GM18861 (cell line): ENCODE data around the gene ITGA5.

Source experiments
- ATAC-seq: cut with Tn5 transposase; IDR thresholded peaks from one replicate; pipeline ENCODE4 v1.9.1; 2021; ENCODE audit not compliant: unreplicated experiment

ITGA5 gene

DNA sequence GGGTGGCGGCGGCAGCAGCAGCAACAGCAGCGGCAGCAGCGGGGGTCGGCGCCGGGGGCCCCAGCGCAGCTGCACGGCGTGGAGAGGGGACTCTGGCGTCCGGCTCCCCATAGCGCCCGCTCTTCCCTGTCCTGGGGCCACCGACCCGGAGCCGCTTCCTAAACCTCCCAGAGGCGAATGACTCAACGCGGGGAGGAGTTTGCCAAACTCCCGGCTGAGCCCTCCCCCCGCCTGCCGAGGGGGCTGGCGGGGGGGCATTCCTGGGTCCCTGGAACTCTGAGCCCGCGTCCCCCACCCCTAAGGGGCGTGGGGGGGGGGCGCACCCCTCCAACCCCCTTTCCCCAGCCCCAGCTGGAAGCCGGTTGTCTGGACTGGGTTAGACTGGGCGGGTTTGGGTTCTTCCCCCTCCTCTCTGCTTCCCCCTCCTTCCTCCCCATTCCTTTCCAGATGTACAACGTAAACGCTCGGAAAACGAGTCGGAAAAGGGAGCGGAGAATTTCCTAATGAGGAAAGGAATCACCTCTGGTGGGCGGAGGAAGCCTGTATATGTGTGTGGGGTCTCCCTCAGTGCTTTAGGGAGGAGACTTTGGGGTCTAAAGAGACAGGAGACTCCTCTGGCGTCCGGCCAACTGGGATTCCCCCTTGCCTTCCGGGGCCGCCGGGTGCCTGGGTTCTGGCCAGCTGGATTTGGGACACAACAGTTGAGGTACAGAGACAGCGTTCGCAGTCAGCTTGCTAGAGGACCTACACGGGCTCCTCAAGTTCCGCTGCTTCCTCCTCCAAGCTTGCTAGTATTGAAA is at the start of gene ITGA5:
ITGA5 (minus strand) TSS at position 179 of the 800 bp plus-strand sequence; CDS start at position 111, 68 bp downstream.
- ATAC-seq, result no peak

DNA sequence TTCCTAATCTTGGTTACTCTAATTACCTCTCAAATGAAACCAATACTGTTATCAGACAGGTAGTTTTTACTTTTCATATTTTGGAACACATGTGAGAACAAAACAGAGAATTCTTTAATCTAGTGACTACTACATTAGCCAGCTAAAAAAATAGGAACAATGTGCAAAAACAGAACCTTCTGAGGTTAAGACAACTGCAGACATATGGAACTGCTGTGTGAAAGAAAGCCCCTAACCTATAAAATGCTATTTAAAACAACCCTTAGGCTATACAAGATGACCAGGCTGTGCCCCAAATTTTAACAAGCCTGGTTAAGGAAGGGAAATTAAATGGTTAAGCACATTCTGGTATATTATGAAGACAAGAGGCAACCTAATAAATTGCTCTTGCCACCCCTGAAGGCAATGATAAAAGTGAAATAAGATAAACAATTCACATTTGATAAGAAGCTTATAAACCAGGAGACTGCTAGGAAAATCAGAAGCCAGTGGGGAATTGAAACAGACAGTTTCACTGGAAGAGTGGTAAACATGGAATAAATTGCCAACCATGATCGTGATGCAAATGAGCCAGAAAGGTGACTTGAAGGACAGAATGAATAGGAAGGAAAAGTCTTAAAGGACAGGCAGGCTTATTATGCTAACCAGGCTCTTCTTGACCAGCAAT is 46.9 kb upstream of the ITGA5 start:
- no peak for ATAC-seq

DNA sequence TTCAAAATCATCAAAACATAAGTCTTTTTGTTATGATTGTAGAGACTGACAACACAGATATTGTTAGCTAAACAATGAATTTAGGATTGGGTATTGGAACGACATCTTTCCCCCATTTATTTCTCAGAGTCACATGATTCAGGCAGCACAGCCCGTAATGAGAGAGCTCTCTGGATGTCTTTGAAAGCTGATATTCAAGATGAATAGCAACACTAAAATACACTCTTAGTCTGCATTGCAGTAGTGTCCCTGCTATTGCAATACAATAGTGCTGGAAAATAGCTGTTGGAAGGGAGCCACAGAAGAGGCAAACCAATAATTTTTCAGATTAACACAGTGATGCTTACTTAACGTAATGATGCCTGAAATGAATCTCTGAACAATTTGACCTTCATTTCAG is 44.4 kb upstream of the ITGA5 start:
- ATAC-seq, result no peak

DNA sequence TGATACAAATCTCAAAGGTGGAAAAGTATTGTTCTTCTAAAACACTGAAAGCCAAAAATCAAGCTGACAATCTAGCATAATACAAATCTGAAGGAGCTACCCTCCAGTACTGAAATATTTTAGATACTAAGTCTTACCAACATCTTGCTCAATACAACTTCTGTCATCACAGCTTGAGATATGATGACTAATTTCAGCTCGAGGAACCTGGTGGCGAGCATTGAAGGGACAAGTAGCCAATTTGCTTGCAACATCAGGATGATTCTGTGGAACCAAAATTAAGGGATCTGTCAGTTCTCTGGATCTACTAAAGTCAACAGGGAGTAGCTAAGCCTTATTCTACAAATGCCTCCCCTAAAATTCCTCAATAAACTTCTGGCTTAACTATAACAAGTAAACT is 44.0 kb upstream of the ITGA5 start:
- ATAC-seq, result no peak

DNA sequence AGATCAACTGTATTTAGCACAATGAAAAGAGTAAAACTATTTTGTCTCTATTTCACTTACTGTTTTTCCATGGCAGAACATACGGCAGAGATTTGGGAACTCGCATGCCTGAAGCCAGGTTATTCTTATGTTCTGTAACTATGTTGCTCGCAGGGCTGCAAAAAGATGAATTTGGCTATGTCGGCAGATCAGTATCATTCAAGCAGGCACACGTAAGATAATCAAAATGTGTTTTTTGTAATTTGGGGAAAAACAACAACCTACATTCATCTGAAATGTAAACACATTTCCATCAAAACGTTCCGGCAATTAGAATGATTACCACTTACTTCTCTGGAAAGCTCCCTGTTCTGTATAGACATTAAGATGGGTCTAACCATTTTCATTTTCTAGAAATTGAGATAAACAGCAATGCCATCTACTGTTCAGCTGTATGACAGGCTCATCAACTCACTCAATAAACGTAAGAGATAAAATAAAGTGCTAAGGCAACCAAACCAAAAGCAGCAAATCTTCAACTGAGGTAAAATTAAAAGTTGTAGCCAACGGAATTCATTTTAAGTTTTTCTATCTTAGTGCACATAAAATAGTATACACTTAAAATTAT is 41.4 kb upstream of the ITGA5 start:
- no peak for ATAC-seq

DNA sequence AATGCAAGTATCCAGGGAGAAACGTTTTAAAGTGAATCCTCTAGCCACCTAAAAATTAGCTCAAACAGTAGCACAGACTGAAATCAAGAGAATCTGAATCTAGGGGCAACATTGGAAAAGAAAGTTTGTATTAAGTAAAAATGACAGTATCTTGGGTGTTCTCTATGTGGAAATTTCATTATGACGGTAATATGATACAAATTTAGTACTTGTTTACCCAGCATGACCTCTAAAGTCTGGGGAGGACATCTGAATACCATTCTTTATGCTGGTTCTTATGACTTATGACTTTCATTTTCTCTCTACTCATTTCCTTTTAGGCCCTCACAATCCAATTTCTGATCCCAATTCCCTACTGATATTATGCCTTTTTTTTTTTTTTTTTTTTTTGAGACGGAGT is 40.3 kb upstream of the ITGA5 start:
- ATAC-seq, result no peak

DNA sequence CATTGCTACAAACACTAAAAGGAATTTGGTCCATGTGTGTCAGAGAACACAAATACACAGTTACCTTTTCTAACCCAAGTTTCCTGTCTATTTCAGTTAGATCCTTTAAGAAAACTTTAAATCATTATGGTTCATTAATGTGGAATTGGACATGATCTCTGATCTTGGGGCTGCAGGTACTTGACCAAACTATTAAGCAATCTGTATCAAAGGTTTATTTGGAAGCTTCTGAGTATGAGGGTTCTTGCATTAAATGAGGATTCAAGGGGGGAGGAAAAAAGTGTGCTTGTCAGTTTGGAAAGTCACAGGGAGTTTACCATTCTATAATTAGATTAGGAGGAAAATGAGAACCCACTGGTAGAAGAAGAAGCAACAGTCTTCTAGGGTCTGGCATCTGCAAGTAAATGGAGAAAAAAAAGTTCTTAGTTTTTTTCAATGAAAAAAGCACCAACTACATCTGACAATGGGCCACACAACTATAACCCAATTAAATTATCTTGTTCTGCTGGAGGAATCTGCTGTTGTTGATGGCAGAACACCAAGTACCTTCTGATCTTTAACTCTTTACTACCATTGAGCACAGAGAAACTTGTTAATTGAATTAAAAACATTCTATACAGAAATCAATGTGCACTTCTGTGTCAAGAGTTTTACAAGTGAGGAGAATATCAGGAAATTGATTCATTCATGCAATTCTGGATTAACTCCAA is 36.8 kb upstream of the ITGA5 start:
- no peak for ATAC-seq

DNA sequence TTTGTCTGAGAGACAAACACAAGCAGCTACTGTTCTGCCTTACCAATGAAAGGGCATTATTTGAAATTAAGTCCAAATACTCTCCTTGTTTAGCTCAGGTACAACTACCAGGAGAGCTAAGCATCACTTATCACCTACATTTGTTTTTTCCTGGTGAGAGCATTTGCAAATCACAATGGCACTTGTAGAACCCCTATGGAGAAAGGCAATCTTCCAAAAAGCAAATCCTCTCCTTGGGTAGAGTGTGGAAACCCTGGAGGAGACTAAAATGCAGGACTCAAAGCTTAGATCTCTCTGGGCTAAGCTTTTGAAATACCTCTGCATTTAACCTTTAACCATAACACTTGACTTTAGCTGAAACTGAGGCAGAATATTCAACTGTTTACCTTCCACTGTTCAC is 33.6 kb upstream of the ITGA5 start:
- no peak for ATAC-seq

DNA sequence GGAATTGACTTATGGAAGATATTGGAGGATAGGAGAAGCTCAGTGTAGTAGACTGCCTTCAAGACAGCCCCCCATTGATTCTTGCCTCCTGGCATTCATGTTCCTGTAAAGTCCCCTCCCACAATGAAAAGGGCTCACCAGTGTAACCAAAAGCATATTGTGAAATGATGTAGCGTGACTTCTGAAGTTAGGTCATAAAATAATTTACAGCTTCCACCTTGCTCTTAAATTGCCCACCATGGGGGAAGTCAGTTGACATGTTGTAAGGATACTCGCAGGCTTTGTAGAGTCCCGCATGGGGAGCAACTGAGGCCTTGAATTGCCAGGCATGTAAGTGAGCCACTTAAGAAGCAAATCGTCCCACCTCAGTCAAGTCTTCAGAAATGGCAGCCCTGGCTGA is 29.3 kb upstream of the ITGA5 start:
- ATAC-seq, result no peak

DNA sequence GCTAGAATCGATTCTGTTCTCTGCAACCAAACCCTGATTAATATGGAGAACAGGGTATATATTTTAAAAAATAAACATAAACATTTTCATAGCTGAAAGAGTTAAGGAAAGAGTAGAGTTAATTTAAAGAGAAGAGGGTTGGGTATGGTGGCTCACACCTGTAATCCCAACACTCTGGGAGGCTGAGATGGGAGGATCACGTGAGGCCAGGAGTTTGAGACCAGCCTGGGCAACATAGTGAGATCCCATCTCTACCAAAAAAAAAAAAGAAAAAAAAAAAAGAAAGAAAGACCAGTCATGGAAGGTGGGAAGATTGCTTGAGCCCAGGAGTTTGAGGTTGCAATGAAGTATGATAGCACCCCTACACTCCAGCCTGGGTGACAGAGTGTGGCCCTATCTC is 28.9 kb upstream of the ITGA5 start:
- no peak for ATAC-seq

DNA sequence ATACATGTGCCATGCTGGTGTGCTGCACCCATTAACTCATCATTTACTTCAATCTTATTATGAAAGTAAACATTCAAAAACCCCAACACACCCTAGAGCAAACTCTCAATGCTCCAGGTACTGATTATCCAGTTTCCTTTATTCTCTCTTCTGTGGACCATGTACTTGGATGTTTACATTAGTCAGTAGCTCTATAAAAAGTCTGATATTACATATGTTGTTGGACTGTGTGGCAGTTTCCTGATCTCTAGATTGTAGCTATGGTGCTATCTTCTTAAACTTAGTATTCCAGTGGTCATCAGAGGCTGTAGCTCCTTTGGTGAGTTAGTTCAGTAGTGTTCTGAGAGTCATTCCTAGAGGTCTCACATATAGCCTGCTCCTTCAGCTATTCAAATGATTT is 25.1 kb upstream of the ITGA5 start:
- ATAC-seq, result no peak

DNA sequence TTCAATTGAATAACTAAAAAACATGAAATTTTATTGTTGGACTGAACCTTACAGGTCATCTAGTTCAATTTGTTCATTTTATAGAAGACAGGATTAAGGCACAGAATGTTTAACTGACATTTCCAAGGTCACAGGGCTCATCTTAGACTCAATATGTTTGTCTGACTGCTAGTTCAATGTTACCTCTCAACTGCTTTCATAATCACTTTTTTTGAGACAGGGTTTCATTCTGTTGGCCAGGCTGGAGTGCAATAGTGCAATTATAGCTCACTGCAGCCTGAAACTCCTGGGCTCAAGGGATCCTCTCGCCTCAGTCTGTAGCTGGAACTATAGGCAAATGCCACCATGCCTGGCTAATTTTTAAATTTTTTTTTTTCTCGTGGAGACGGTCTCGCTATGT is 24.4 kb upstream of the ITGA5 start:
- ATAC-seq, result no peak

DNA sequence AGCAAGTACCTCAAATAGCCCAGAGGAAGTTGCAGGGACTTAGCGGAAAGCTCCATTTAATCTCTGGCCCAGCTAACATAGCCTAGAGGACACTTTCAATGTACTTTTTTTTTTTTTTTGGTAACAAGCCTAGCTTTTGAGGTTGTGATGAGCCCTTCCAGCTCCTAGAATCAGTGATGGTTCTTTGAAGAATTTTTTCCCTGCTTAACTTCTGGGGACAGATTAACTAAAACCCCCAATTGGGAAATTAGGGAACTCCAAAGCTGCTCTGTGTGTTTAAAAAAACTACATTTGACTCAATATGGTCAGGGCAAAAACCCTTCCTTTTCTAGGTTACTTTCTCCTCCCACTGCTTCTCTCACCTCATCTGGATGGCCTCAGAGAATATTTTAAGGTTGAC is 23.9 kb upstream of the ITGA5 start:
- ATAC-seq, result no peak

DNA sequence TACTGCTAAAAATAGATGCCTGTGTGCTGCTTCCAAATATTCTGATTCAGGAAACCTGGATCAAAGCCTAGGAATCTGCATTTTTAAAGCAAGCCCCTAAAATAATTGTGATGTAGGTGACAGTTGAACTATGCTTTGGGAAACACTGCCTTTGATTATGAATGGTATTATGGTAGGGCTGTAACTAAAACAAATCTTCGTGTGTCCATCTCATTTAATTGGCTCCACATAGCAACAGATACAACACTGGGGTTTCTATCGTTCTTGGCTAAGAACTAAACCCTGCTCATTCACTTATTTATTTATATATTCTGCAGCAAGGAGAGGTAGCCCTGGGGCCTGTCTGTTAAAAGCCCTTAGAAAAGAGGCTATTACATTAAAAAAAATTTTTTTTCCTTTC is 23.0 kb upstream of the ITGA5 start:
- no peak for ATAC-seq

DNA sequence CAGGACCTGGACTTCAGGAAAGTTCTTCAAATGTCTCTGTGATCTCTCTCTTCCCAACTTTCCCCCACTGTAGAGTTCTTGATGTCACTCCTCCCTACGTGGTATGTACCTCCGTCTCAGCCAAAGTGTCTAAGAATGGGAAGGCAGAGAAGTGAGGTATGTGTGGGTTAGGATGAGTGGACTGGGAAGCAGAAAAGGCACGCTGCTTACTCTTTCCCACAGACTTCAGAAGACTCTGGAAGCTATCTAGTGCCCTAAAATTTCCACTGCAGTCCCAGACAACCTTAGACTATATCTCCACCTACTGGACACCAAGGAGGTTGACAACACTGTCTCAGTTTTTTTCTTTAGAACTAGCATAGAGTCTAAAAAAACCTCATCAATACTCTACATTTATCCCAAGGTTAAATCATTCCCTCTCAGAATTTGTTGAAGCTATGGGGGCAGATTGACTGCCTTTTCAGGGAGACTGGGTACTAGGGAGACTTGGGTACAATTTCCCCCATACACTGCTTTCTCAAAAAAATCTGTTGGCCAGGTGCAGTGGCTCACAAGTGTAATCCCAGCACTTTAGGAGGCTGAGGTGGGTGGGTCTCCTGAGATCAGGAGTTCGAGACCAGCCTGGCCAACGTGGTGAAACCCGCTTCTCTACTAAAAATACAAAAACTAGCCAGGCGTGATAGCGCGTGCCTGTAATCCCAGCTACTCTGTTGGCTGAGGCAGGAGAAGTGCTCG is 20.6 kb upstream of the ITGA5 start:
- no peak for ATAC-seq

DNA sequence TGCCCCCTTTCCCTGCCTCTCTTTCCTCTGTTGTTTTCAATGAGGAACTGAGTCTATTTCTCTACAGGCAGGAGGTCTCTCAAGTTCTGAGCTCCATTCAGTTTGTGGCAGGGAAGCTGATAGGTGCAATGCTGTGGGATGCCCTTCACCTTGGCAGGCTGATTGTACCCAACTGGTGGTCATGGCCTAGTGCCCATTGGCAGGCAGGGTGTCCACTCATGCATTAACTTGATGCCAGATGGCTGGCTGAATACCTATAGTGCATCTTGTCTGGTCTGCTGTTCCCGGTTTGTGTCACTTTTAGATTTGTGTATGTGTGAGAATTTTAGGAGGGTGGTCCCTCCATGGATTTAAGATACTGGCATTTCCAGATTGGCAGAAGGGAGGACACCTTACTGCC is 20.0 kb upstream of the ITGA5 start:
- ATAC-seq, result no peak

DNA sequence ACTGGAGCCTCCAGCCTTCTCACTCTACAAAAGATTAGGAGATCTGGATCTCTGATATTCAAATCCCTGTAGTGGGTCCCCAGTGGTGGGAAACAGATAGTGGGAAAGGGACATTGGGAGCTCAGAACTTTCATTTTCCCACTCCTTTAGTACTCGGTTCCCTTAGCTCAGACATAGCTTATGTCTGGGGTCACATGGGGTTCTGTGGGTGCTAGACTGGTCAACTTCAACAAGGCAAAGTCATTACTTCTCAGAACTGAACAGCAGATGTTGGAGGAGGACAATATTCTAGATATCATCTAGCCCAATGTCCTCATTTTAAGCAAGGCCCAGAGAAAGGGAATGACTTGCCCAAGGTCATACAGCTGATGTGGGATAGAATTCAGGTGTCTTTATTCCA is 19.5 kb upstream of the ITGA5 start:
- no peak for ATAC-seq

DNA sequence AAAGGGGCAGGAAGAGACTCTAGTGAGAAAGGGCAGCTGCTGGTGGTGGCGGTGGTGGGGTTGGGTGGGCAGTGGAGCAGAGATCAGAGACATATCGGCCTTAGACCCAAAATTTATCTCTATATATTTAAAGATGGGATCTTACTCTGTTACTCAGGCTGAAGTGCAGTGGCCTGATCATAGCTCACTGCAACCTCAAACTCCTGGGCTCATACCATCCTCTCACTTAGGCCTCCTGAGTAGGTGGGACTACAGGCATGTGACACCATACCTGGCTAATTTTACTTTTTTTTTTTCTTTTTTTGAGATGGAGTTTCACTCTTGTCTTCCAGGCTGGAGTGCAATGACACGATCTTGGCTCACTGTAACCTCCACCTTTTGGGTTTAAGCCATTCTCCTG is 18.6 kb upstream of the ITGA5 start:
- ATAC-seq, result no peak

DNA sequence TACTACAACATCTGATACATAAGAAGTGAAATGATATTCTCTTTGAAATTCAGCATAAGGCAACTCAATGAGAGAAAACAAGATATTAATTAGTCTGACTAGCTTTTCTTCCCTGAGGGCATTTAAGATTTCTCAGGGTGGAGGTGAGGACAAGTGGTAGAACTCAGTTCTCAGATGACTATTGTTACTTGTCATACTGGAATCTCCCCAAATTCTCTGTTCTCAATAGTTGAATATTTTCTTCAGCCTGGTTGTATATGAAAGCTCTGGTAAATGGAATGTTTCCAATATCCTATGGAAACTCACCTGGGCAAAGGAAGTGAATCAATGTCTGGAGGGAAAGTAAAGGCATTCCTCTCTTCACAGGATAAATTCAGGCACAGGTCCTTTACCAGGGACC is 18.2 kb upstream of the ITGA5 start:
- ATAC-seq, result no peak

DNA sequence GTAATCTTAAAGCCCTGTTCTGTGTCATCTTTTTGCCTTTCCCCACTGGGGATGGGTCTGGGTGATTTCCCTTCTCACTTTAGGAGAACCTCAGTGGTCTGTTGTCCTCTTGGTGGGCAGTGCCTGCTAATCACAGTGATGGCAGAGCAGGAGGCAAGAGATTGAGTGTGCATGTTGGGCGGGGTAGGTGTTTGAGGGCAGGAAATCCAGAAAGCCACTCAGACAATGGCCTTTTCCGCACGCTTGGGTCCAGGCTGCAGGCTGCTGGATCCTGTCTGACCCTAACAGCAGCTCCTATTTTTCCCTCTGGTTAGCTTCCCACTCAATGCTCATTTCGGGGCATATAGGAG is 13.7 kb upstream of the ITGA5 start:
- no peak for ATAC-seq
